Kidney (tissue), 14 donors: ENCODE measurements around the gene PPP1R1A. TPM values are rescaled to one million over a fixed set of nuclear protein-coding genes. Genes with fewer than 3 reads are reported as not detected.

Source experiments
- DNase-seq, 5 donors: peaks; one replicate each; pipeline ENCODE4 v3.0.0-alpha.2; 2013 to 2020
- FAIRE-seq: peaks from 2 replicates; lab custom pipeline; 2012; peaks lifted over from hg19 to GRCh38; lab: Jason Lieb, UNC
- H3K27ac ChIP-seq, 2 donors: one replicate each; pipeline ENCODE4 v1.7.0; 2013; ENCODE audit warnings: low read depth in 2 of 2, low read length in 2 of 2, inconsistent platforms in 1 of 2
- H3K27me3 ChIP-seq: one replicate; pipeline ENCODE4 v1.7.1; 2013; ENCODE audit warnings: low read length, inconsistent platforms; ENCODE audit not compliant: control insufficient read depth, insufficient read depth
- H3K36me3 ChIP-seq, 3 donors: one replicate each; pipeline versions ENCODE4 v1.7.0 to v1.7.1; 2013; ENCODE audit warnings: low read length in 3 of 3, control low read depth in 1 of 3, inconsistent platforms in 1 of 3; ENCODE audit not compliant: insufficient read depth in 3 of 3, control insufficient read depth in 2 of 3
- H3K4me1 ChIP-seq, 3 donors: one replicate each; pipeline versions ENCODE4 v1.7.0 to v1.7.1; 2013; ENCODE audit warnings: low read length in 3 of 3, inconsistent platforms in 1 of 3, low read depth in 1 of 3; ENCODE audit not compliant: control insufficient read depth in 2 of 3, insufficient read depth in 2 of 3
- H3K4me3 ChIP-seq, 3 donors: one replicate each; pipeline versions ENCODE4 v1.7.0 to v1.8.1; 2013; ENCODE audit warnings: low read length in 3 of 3, control low read depth in 1 of 3, inconsistent platforms in 1 of 3
- H3K9ac ChIP-seq, 3 donors: one replicate each; pipeline versions ENCODE4 v1.7.0 to v1.7.1; 2013; ENCODE audit warnings: low read length in 3 of 3, control low read depth in 1 of 3, inconsistent platforms in 1 of 3
- H3K9me3 ChIP-seq, 3 donors: one replicate each; pipeline versions ENCODE4 v1.7.0 to v1.7.1; 2013; ENCODE audit warnings: low read length in 3 of 3, control low read depth in 1 of 3, inconsistent platforms in 1 of 3; ENCODE audit not compliant: control insufficient read depth in 2 of 3, insufficient read depth in 1 of 3
- intact Hi-C: fragments of 100-400 bp; cut with DNase I; formaldehyde crosslinking; loops from one replicate; pipeline ENCODE4 v1.11.1; 2022
- polyA plus RNA-seq: library from polyadenylated mRNA; stranded (reverse); fragments of 350-450 nt; fragmentation: Illumina TruSeq; extraction: RNeasy Lipid Tissue Mini Kit (QIAGEN cat#74804); gene quantifications from one replicate; pipeline ENCODE4 v1.2.3, GENCODE V29; 2014; ENCODE audit warnings: low read depth, low replicate concordance; ENCODE audit not compliant: insufficient read depth
- total RNA-seq: library from RNA; stranded (reverse); fragmentation: NEBNext Ultra II Directional; extraction: Animal tissue kit (Norgen Biotek cat#: 25700); gene quantifications from one replicate; pipeline ENCODE4 v1.2.1, GENCODE V29; 2021
- TF ChIP-seq, protein P1 (sequence below): IDR thresholded peaks from 3 replicates; pipeline ENCODE4 v1.5.1; 2012; ENCODE audit warnings: mild to moderate bottlenecking, moderate library complexity, borderline replicate concordance; ENCODE audit not compliant: insufficient read depth; ENCODE audit errors: extremely low read depth
- donor health status: control.
- donor health status: control.
- donor health status: control.
- donor health status: control.
- donor health status: control.
- donor health status: DM: yes; HTN: yes; CAD: no.
- donor health status: Normal renal cell carcinoma (clear cell type).

The PPP1R1A gene
- total and polyA plus RNA-seq, 2 donors from 2014 or later, result 128 to 217 TPM

DNA sequence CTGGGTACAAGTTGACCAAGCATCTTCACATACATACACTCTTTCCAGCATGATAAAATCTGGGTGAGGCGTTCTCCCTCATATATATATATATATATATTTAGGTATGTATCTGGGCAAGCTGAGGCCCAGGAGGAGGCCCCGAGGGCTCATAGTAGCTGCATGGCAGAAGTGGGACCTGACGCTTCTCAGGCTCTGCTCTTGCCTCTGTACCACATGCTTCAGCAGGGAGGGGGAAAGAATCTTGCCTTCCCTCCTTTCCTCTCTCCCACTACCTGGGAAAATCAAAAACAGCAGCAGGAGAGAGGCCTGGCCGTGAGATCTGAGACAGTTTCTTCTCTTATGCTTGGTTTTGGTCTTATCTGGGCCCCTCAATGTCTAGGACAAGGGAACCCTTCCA is 9.2 kb downstream of the PPP1R1A start:
- no peak overlapping the region for H3K4me3 ChIP-seq
- no peak overlapping the region for H3K27ac ChIP-seq
- FAIRE-seq, result no peak
- H3K27me3 ChIP-seq, result no peaks in the 10 kb centered on the region
- TF ChIP-seq, protein P1, sequence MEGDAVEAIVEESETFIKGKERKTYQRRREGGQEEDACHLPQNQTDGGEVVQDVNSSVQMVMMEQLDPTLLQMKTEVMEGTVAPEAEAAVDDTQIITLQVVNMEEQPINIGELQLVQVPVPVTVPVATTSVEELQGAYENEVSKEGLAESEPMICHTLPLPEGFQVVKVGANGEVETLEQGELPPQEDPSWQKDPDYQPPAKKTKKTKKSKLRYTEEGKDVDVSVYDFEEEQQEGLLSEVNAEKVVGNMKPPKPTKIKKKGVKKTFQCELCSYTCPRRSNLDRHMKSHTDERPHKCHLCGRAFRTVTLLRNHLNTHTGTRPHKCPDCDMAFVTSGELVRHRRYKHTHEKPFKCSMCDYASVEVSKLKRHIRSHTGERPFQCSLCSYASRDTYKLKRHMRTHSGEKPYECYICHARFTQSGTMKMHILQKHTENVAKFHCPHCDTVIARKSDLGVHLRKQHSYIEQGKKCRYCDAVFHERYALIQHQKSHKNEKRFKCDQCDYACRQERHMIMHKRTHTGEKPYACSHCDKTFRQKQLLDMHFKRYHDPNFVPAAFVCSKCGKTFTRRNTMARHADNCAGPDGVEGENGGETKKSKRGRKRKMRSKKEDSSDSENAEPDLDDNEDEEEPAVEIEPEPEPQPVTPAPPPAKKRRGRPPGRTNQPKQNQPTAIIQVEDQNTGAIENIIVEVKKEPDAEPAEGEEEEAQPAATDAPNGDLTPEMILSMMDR, result no peak
- peak overlapping the region in 1 of 3 donors; percentile 65 for H3K9ac ChIP-seq
- no peaks in the 10 kb centered on the region for H3K36me3 ChIP-seq
- H3K9me3 ChIP-seq, result no peaks in the 10 kb centered on the region
- peaks cover 0 to 6% (median 0%) of the 10 kb centered on the region in 3 donors for H3K4me1 ChIP-seq
- intact Hi-C loops, result no loop called here
- DNase-seq, result peak in 1 of 5 donors; percentile 22

- no peaks in the 10 kb centered on the region for H3K9me3 ChIP-seq
- H3K27me3 ChIP-seq, result no peaks in the 10 kb centered on the region
- TF ChIP-seq, protein P1, result no peak
- H3K36me3 ChIP-seq, result no peaks in the 10 kb centered on the region
- H3K4me3 ChIP-seq, result no peak overlapping the region
- DNase-seq, result peak in 2 of 5 donors; percentile 25 to 47
- FAIRE-seq, result no peak
- intact Hi-C loops, result no loop called here
- no peak overlapping the region for H3K27ac ChIP-seq
- H3K4me1 ChIP-seq, result peaks cover 0 to 6% (median 0%) of the 10 kb centered on the region in 3 donors
- H3K9ac ChIP-seq, result no peak overlapping the region
Observed at GRCh38 chr12:54578778-54579177, 9.7 kb downstream of the PPP1R1A start.

DNA sequence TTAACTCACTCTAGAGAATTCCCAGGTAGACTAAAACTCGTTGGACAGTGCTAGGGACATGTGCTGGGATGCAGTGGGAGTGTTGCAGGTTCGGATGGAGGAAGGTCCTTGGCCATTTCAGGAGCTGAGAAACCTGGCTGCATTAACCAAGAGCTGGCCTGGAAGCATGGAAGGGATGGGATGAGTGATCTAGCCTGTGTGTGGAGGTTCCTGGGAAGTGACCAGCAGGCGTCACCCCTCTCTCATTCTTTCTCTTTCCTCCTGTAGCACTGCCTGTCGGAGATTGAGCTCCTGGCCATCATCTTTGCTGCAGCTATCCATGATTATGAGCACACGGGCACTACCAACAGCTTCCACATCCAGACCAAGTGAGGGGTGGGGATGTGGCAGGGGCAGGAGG is 15.6 kb downstream of the PPP1R1A start:
- TF ChIP-seq, protein P1, result no peak
- H3K27ac ChIP-seq, result no peak overlapping the region
- DNase-seq, result no peak
- H3K4me1 ChIP-seq, result no peaks in the 10 kb centered on the region
- H3K9me3 ChIP-seq, result no peaks in the 10 kb centered on the region
- H3K27me3 ChIP-seq, result no peaks in the 10 kb centered on the region
- intact Hi-C loops, result no loop called here
- no peak for FAIRE-seq
- no peak overlapping the region for H3K4me3 ChIP-seq
- no peak overlapping the region for H3K9ac ChIP-seq
- H3K36me3 ChIP-seq, result no peaks in the 10 kb centered on the region
